Ovary (tissue), 9 donors: Measurements from ENCODE around the gene C10orf143. TPM values are rescaled to one million over a fixed set of nuclear protein-coding genes. Genes with fewer than 3 reads are reported as not detected.

ENCODE experiments used
- DNase-seq, 5 donors: peaks; one replicate each; pipeline ENCODE4 v3.0.0-alpha.2; 2019 to 2020
- H3K27ac ChIP-seq, 2 donors: fragments of 200-600 bp; one replicate each; pipeline versions ENCODE4 v1.5.1 to v1.8.0; 2019 to 2022
- H3K27me3 ChIP-seq: fragments of 200-600 bp; one replicate; pipeline ENCODE4 v1.8.0; 2022
- H3K36me3 ChIP-seq: fragments of 200-600 bp; sonication (generic); one replicate; pipeline ENCODE4 v1.5.1; 2019
- H3K4me1 ChIP-seq: one replicate; pipeline ENCODE4 v1.8.1; 2013; ENCODE audit warnings: mild to moderate bottlenecking, moderate library complexity; ENCODE audit not compliant: insufficient read depth
- H3K4me3 ChIP-seq: fragments of 200-600 bp; sonication (generic); one replicate; pipeline ENCODE4 v1.5.1; 2017
- H3K9me3 ChIP-seq, 2 donors: fragments of 200-600 bp in 1 of 2; sonication (generic) in 1 of 2; one replicate each; pipeline versions ENCODE4 v1.5.1 to v1.8.1; 2013 to 2019; ENCODE audit warnings: mild to moderate bottlenecking in 1 of 2, moderate library complexity in 1 of 2
- CTCF ChIP-seq, 3 donors: fragments of 450-650 bp in 2 of 3; fragments of 200-600 bp in 1 of 3; IDR thresholded peaks; one replicate each; pipeline versions ENCODE4 v1.5.1 to v1.8.0; 2016 to 2022; ENCODE audit warnings: antibody characterized with exemption in 3 of 3, mild to moderate bottlenecking in 1 of 3
- EP300 ChIP-seq: sonication (generic); formaldehyde crosslinking; IDR thresholded peaks from one replicate; pipeline ENCODE4 v1.6.1; 2017; ENCODE audit warnings: antibody characterized with exemption
- POLR2A ChIP-seq: fragments of 450-650 bp; IDR thresholded peaks from one replicate; pipeline ENCODE4 v1.6.1; 2017; ENCODE audit warnings: antibody characterized with exemption, mild to moderate bottlenecking, moderate library complexity
- WGBS, 3 donors: extraction: QIAGEN DNeasy Blood & Tissue Kit in 1 of 3; methylation state at CpG; one replicate each; pipeline versions ENCODE4 v1.1.5 to v1.1.7; 2013 to 2017; 5-methylcytosine and 5-hydroxymethylcytosine counted together
- intact Hi-C, 4 donors: fragments of 100-400 bp; cut with DNase I; formaldehyde crosslinking; loops; one replicate each; pipeline versions ENCODE4 v1.11.0 to v1.15.1; 2022 to 2023
- polyA plus RNA-seq, 2 donors: library from polyadenylated mRNA; stranded (reverse); fragments of 200-250 nt in 1 of 2; fragments of 350-450 nt in 1 of 2; fragmentation: Illumina TruSeq in 1 of 2; extraction: RNeasy Lipid Tissue Mini Kit (QIAGEN cat#74804) in 1 of 2; gene quantifications; one replicate each; pipeline ENCODE4 v1.2.3, GENCODE V29; 2013 to 2014
- total RNA-seq, 7 donors: library from RNA; depleted of rRNA in 2 of 7; stranded (reverse); fragments of >200 nt in 2 of 7; fragmentation: NEBNext Ultra II Directional in 3 of 7; extraction: Animal tissue kit (Norgen Biotek cat#: 25700) in 3 of 7; gene quantifications; one replicate each; pipeline versions ENCODE4 v1.1.0 to v1.2.4, GENCODE V29; 2016 to 2023
- donor health status: DM: no; HTN: no; CAD: no; lungs with moderate emphysema.
- donor health status: DM: no; HTN: no; CAD: no.
- donor health status: Bipolar disorder and iron deficiency.
- donor health status: DM: yes; HTN: yes; CAD: no.
- donor health status: DM: no; HTN: no; CAD: no.
- donor health status: DM: yes; HTN: yes; CAD: no.

Gene C10orf143
- total and polyA plus RNA-seq, 9 donors: 3.1 to 10.3 (median 5.9) TPM

- no peak overlapping the region for H3K4me3 ChIP-seq
- 89 to 96% (median 94%) methylated on average over 6 of the region's 6 CpGs for WGBS, 3 donors
- H3K9me3 ChIP-seq: no peaks in the 10 kb centered on the region
- TF ChIP-seq POLR2A (no peak), CTCF (IDR thresholded peaks at IDR 0.05) (no peak), EP300 (no peak)
- DNase-seq: no peak
- intact Hi-C loops: no loop called here
- no peaks in the 10 kb centered on the region for H3K27me3 ChIP-seq
- H3K36me3 ChIP-seq: no peaks in the 10 kb centered on the region
- no peaks in the 10 kb centered on the region for H3K4me1 ChIP-seq
- H3K27ac ChIP-seq: no peak overlapping the region
Measured at GRCh38 chr10:130067893-130068292, 42.7 kb downstream of the C10orf143 start.

GRCh38 chr10:130066743-130067142 is 43.9 kb downstream of the C10orf143 start:
- H3K4me3 ChIP-seq: no peak overlapping the region
- no peak for DNase-seq
- intact Hi-C loops: no loop called here
- no peaks in the 10 kb centered on the region for H3K4me1 ChIP-seq
- no peaks in the 10 kb centered on the region for H3K36me3 ChIP-seq
- no peak for TF ChIP-seq EP300
- no peak for TF ChIP-seq CTCF (IDR thresholded peaks at IDR 0.05)
- no peak for TF ChIP-seq POLR2A
- no peaks in the 10 kb centered on the region for H3K27me3 ChIP-seq
- 86 to 91% (median 89%) methylated on average over 7 of the region's 7 CpGs for WGBS, 3 donors
- H3K27ac ChIP-seq: no peak overlapping the region
- no peaks in the 10 kb centered on the region for H3K9me3 ChIP-seq

GRCh38 chr10:130065251-130065650 is 45.4 kb downstream of the C10orf143 start:
- intact Hi-C loops: no loop called here
- Histone ChIP-seq H3K27me3 (no peaks in the 10 kb centered on the region), H3K4me1 (no peaks in the 10 kb centered on the region), H3K9me3 (no peaks in the 10 kb centered on the region), H3K27ac (no peak overlapping the region), H3K36me3 (no peaks in the 10 kb centered on the region), H3K4me3 (no peak overlapping the region)
- 83 to 95% (median 86%) methylated on average over 10 of the region's 10 CpGs for WGBS, 3 donors
- DNase-seq: no peak
- TF ChIP-seq EP300 (no peak), POLR2A (no peak), CTCF (IDR thresholded peaks at IDR 0.05) (no peak)

- DNase-seq: no peak
- intact Hi-C loops: no loop called here
- Histone ChIP-seq H3K4me3 (no peak overlapping the region), H3K9me3 (no peaks in the 10 kb centered on the region), H3K4me1 (no peaks in the 10 kb centered on the region), H3K27ac (no peak overlapping the region), H3K36me3 (no peaks in the 10 kb centered on the region), H3K27me3 (no peaks in the 10 kb centered on the region)
- no peak for TF ChIP-seq POLR2A
- no peak for TF ChIP-seq CTCF (IDR thresholded peaks at IDR 0.05)
- TF ChIP-seq EP300: no peak
- 92 to 94% (median 92%) methylated on average over 5 of the region's 5 CpGs for WGBS, 3 donors
Measured at GRCh38 chr10:130064783-130065182, 45.8 kb downstream of the C10orf143 start.

GRCh38 chr10:130062976-130063375 is 47.7 kb downstream of the C10orf143 start:
- WGBS, 3 donors: 94 to 96% (median 94%) methylated on average over 13 of the region's 13 CpGs
- Histone ChIP-seq H3K9me3 (no peaks in the 10 kb centered on the region), H3K4me1 (no peaks in the 10 kb centered on the region), H3K27ac (no peak overlapping the region), H3K27me3 (no peaks in the 10 kb centered on the region), H3K36me3 (no peaks in the 10 kb centered on the region), H3K4me3 (no peak overlapping the region)
- DNase-seq: no peak
- TF ChIP-seq CTCF (IDR thresholded peaks at IDR 0.05): no peak
- TF ChIP-seq POLR2A: no peak
- TF ChIP-seq EP300: no peak
- intact Hi-C loops: no loop called here
